ENCODE measurements around the gene SRRM1. TPM values are rescaled to one million over a fixed set of nuclear protein-coding genes. Genes with fewer than 3 reads are reported as not detected.

Gene SRRM1
- total and polyA plus RNA-seq, 2 of the 8 experiments (the other 6 are each of a cell fraction or from before 2014, with no cell fraction given): 77.1 to 255 TPM

DNA sequence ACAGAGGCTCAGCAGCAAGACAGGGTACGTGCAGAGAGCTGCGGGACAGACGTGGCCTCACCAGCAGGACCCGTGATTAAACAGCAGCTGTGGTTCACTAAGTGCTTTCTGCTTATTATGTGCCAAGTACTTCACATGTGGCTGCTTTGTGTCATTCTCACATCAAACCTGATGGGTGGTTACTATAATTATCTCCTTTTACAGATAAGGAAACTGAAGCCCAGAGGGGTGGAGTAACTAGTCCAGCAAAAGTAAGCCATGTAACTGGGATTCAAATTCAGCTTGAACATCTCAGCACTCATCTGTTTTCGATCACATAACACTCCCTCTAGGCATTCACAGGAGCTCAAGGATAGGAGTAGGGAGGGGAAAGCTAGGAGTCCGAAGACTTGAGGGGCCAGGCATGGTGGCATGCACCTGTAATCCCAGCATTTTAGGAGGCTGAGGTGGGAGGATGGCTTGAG lies 51.3 kb downstream of the SRRM1 start:
- H3K9ac ChIP-seq (replicated peaks in 1 of 4; ENCODE audit: extremely low read depth in 1 of 4, low read depth in 3 of 4, low read length in 3 of 4): no peak overlapping the region
- ChIA-PET POLR2A (ENCODE audit: partially characterized antibody) (no interaction called here), CTCF (ENCODE audit: partially characterized antibody) (interaction anchor here (1.1 to 14.7 kb wide), 5 partner anchors 11 to 204 kb away, joined by 3 to 247 read pairs (median 6); no protein-coding TSS in a partner anchor)
- FAIRE-seq (no peak), DNase-seq (ENCODE audit: low read depth in 1 of 2, low spot score in 2 of 2) (no peak)
- H2BK15ac ChIP-seq (ENCODE audit: low read length): no peak overlapping the region
- H3K9me3 ChIP-seq (ENCODE audit: insufficient read depth in 2 of 2, low read depth in 1 of 2, low read length in 1 of 2): peaks cover 4 to 8% of the 10 kb centered on the region in 2 experiments; a peak in 3 of 4 replicates
- no peak overlapping the region for H3K4me3 ChIP-seq (ENCODE audit: extremely low read depth in 1 of 4, insufficient read depth in 2 of 4, low read depth in 3 of 4, low read length in 4 of 4)
- no peaks in the 10 kb centered on the region for H3K79me2 ChIP-seq (ENCODE audit: control insufficient read depth in 1 of 2, insufficient read depth in 2 of 2, low read length in 2 of 2)
- no peak overlapping the region for H3K23ac ChIP-seq (ENCODE audit: insufficient read length)
- H2AK5ac ChIP-seq (ENCODE audit: low read depth, low read length): no peak overlapping the region
- H3K27ac ChIP-seq (ENCODE audit: low read depth, low read length): no peak overlapping the region
- no peak overlapping the region for H3K4me2 ChIP-seq (ENCODE audit: insufficient read depth in 1 of 2, low read depth in 2 of 2, low read length in 2 of 2)
- H4K20me1 ChIP-seq (replicated peaks in 1 of 2; ENCODE audit: control insufficient read depth in 1 of 2, insufficient read depth in 2 of 2, low read length in 2 of 2): no peaks in the 10 kb centered on the region
- H2BK20ac ChIP-seq (ENCODE audit: low read length): no peak overlapping the region
- no peak for TF ChIP-seq EZH2 (IDR thresholded peaks at IDR 0.05; ENCODE audit: low read depth, low read length, severe bottlenecking)
- no peak for TF ChIP-seq RXRA (IDR thresholded peaks at IDR 0.05; ENCODE audit: insufficient read depth, low read depth, low read length)
- no peak for TF ChIP-seq BRCA1 (IDR thresholded peaks at IDR 0.05; ENCODE audit: low read depth, low read length)
- TF ChIP-seq ASH2L (IDR thresholded peaks at IDR 0.05; ENCODE audit: low read length): no peak
- no peak for TF ChIP-seq SAP30 (IDR thresholded peaks at IDR 0.05; ENCODE audit: insufficient read depth, insufficient replicate concordance, low read length)
- TF ChIP-seq RFX5 (IDR thresholded peaks at IDR 0.05; ENCODE audit: borderline replicate concordance, low read depth, low read length): no peak
- TF ChIP-seq EGR1 (IDR thresholded peaks at IDR 0.05; ENCODE audit: borderline replicate concordance, low read depth, low read length): no peak
- TF ChIP-seq CREB1 (IDR thresholded peaks at IDR 0.05): no peak
- no peak for TF ChIP-seq CTBP2 (IDR thresholded peaks at IDR 0.05; ENCODE audit: borderline replicate concordance, insufficient read depth, insufficient read length, low read length)
- TF ChIP-seq SIRT6 (IDR thresholded peaks at IDR 0.05; ENCODE audit: low read length): no peak
- no peak for TF ChIP-seq POU5F1 (IDR thresholded peaks at IDR 0.05; ENCODE audit: low read depth, low read length)
- TF ChIP-seq BCL11A (IDR thresholded peaks at IDR 0.05; ENCODE audit: low read depth in 2 of 2, low read length in 2 of 2): no peak
- TF ChIP-seq, protein P1, sequence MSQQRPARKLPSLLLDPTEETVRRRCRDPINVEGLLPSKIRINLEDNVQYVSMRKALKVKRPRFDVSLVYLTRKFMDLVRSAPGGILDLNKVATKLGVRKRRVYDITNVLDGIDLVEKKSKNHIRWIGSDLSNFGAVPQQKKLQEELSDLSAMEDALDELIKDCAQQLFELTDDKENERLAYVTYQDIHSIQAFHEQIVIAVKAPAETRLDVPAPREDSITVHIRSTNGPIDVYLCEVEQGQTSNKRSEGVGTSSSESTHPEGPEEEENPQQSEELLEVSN (IDR thresholded peaks at IDR 0.05): no peak
- H3K18ac ChIP-seq (ENCODE audit: extremely low read depth, low read length): no peak overlapping the region
- no peaks in the 10 kb centered on the region for H3K23me2 ChIP-seq (ENCODE audit: low read depth, low read length)
- H4K91ac ChIP-seq (replicated peaks; ENCODE audit: insufficient read length, low read length): no peak overlapping the region
- H3K27me3 ChIP-seq (replicated peaks in 1 of 4; ENCODE audit: control insufficient read depth in 3 of 4, extremely low read depth in 1 of 4, insufficient read depth in 3 of 4, low read length in 3 of 4): no peaks in the 10 kb centered on the region
- no peak overlapping the region for H2BK12ac ChIP-seq (ENCODE audit: low read depth, low read length)
- no peaks in the 10 kb centered on the region for H3K79me1 ChIP-seq (ENCODE audit: low read depth, low read length)
- no peak overlapping the region for H3K14ac ChIP-seq (ENCODE audit: insufficient read length)
- H3K36me3 ChIP-seq (ENCODE audit: control insufficient read depth in 2 of 4, insufficient read depth in 4 of 4, low read length in 3 of 4): no peaks in the 10 kb centered on the region
- H4K8ac ChIP-seq (ENCODE audit: extremely low read depth, insufficient read depth, low read length): no peak overlapping the region
- H3K4me1 ChIP-seq (replicated peaks in 1 of 4; ENCODE audit: control insufficient read depth in 3 of 4, insufficient read depth in 4 of 4, low read length in 3 of 4): no peaks in the 10 kb centered on the region; a peak in 1 of 7 replicates
- no peak overlapping the region for H2BK5ac ChIP-seq (ENCODE audit: low read depth, low read length)
- no peak overlapping the region for H3K4ac ChIP-seq (replicated peaks; ENCODE audit: insufficient read length, low read depth, low read length)
- H4K5ac ChIP-seq (ENCODE audit: insufficient read length, low read depth, low read length): peak overlapping the region; percentile 41
- no peak overlapping the region for H2AFZ ChIP-seq (ENCODE audit: low read length)
- WGBS, 2 experiments (ENCODE audit: extremely low coverage in 1 of 2, insufficient coverage in 1 of 2, insufficient read length in 1 of 2, insufficient replicate concordance in 2 of 2, low coverage in 1 of 2, low lambda C conversion rate in 2 of 2, missing lambda C conversion rate in 1 of 2): 81% methylated on average over 6 of the region's 6 CpGs; no CpG with 5 or more reads in 1 of the 2 experiments
- no peak overlapping the region for H3K56ac ChIP-seq (replicated peaks; ENCODE audit: insufficient read length, low read depth, low read length)
- no peak overlapping the region for H2BK120ac ChIP-seq (replicated peaks; ENCODE audit: low read depth, low read length)

Measured in H1 (cell line).